PC-9 (cell line): ENCODE results near the gene NPC2.

Source experiments
- EZH2 ChIP-seq: fragments of 200-600 bp; sonication (generic); IDR thresholded peaks from 2 replicates; pipeline ENCODE4 v1.8.0; 2017; ENCODE audit warnings: antibody characterized with exemption, low read depth
- TF ChIP-seq, protein P1 (sequence below): fragments of 200-600 bp; sonication (generic); conservative IDR thresholded peaks from 2 replicates; pipeline ENCODE4 v1.6.1; 2017; ENCODE audit warnings: mixed run types, antibody characterized with exemption, mild to moderate bottlenecking, moderate library complexity

- TF ChIP-seq, protein P1, sequence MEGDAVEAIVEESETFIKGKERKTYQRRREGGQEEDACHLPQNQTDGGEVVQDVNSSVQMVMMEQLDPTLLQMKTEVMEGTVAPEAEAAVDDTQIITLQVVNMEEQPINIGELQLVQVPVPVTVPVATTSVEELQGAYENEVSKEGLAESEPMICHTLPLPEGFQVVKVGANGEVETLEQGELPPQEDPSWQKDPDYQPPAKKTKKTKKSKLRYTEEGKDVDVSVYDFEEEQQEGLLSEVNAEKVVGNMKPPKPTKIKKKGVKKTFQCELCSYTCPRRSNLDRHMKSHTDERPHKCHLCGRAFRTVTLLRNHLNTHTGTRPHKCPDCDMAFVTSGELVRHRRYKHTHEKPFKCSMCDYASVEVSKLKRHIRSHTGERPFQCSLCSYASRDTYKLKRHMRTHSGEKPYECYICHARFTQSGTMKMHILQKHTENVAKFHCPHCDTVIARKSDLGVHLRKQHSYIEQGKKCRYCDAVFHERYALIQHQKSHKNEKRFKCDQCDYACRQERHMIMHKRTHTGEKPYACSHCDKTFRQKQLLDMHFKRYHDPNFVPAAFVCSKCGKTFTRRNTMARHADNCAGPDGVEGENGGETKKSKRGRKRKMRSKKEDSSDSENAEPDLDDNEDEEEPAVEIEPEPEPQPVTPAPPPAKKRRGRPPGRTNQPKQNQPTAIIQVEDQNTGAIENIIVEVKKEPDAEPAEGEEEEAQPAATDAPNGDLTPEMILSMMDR, result no peak
- no peak for TF ChIP-seq EZH2
These were observed 12.7 kb upstream of the NPC2 start for GRCh38 chr14:74505831-74506230.
